Left lung (tissue), 10 donors: ENCODE measurements around the gene SAMD14. TPM values are rescaled to one million over a fixed set of nuclear protein-coding genes. Genes with fewer than 3 reads are reported as not detected.
A peak's percentile ranks its signal among the peaks of the same experiment; 100 is the strongest.

ENCODE experiments used
- ATAC-seq: fragments of 200-7000 bp; cut with Tn5 transposase; one replicate; pipeline ENCODE4 v1.9.1; 2020; ENCODE audit warnings: moderate library complexity
- DNase-seq, 4 donors: peaks; one replicate each; pipeline ENCODE4 v3.0.0-alpha.2; 2013 to 2020
- H3K27ac ChIP-seq, 2 donors: fragments of 200-600 bp; sonication (generic) in 1 of 2; one replicate each; pipeline versions ENCODE4 v1.5.0 to v1.8.0; 2020 to 2021
- H3K27me3 ChIP-seq, 2 donors: fragments of 200-600 bp; sonication (generic) in 1 of 2; one replicate each; pipeline versions ENCODE4 v1.5.0 to v1.8.0; 2020 to 2021
- H3K36me3 ChIP-seq, 2 donors: fragments of 200-600 bp; sonication (generic) in 1 of 2; one replicate each; pipeline versions ENCODE4 v1.5.0 to v1.8.0; 2020 to 2021
- H3K4me1 ChIP-seq, 2 donors: fragments of 200-600 bp; one replicate each; pipeline ENCODE4 v1.8.0; 2021
- H3K4me3 ChIP-seq, 2 donors: fragments of 200-600 bp; sonication (generic) in 1 of 2; one replicate each; pipeline versions ENCODE4 v1.5.0 to v1.8.0; 2020 to 2021; ENCODE audit warnings: mild to moderate bottlenecking in 1 of 2
- H3K9me3 ChIP-seq, 2 donors: fragments of 200-600 bp; sonication (generic) in 1 of 2; one replicate each; pipeline versions ENCODE4 v1.5.0 to v1.8.0; 2020 to 2021
- CTCF ChIP-seq, 2 donors: fragments of 200-600 bp; sonication (generic) in 1 of 2; IDR thresholded peaks; one replicate each; pipeline versions ENCODE4 v1.5.0 to v1.8.0; 2021; ENCODE audit warnings: antibody characterized with exemption in 2 of 2
- intact Hi-C, 2 donors: fragments of 100-400 bp; cut with DNase I; formaldehyde crosslinking; loops; one replicate each; pipeline versions ENCODE4 v1.11.2 to v1.14.2; 2022
- polyA plus RNA-seq, 6 donors: library from polyadenylated mRNA; unstranded; fragments of 120-200 nt; gene quantifications; one replicate each; pipeline ENCODE4 v1.2.1, GENCODE V29; 2013; ENCODE audit not compliant: insufficient read length in 6 of 6
- total RNA-seq, 2 donors: library from RNA; stranded (reverse); fragmentation: NEBNext Ultra II Directional; extraction: Animal tissue kit (Norgen Biotek cat#: 25700); gene quantifications; one replicate each; pipeline ENCODE4 v1.2.1, GENCODE V29; 2021
- donor health status: DM: no; HTN: yes; CAD: no.
- donor health status: DM: no; HTN: no; CAD: no.

SAMD14 gene
- total and polyA plus RNA-seq, 8 donors, result 8.4 to 21.6 (median 15.8) TPM

GRCh38 chr17:50094243-50094752, 35.7 kb downstream of the SAMD14 start:
- H3K27ac ChIP-seq, result peak overlapping the region; percentile 69 to 78
- intact Hi-C loops, result no loop called here
- peak; percentile 84 for ATAC-seq
- peaks cover 5 to 21% of the 10 kb centered on the region in 2 donors for H3K4me1 ChIP-seq
- peak; percentile 89 to 94 (median 91) for DNase-seq
- no peaks in the 10 kb centered on the region for H3K9me3 ChIP-seq
- peak overlapping the region; percentile 78 to 91 for H3K4me3 ChIP-seq
- no peaks in the 10 kb centered on the region for H3K27me3 ChIP-seq
- peaks cover 0 to 29% of the 10 kb centered on the region in 2 donors for H3K36me3 ChIP-seq
- peak; percentile 89 to 96 for TF ChIP-seq CTCF (IDR thresholded peaks at IDR 0.05)

GRCh38 chr17:50093807-50094206, 36.2 kb downstream of the SAMD14 start:
- peak overlapping the region in 1 of 2 donors; percentile 78 for H3K27ac ChIP-seq
- TF ChIP-seq CTCF (IDR thresholded peaks at IDR 0.05), result no peak
- H3K4me1 ChIP-seq, result peaks cover 5 to 21% of the 10 kb centered on the region in 2 donors
- peaks cover 0 to 31% of the 10 kb centered on the region in 2 donors for H3K36me3 ChIP-seq
- H3K9me3 ChIP-seq, result no peaks in the 10 kb centered on the region
- no peak for DNase-seq
- intact Hi-C loops, result no loop called here
- no peak overlapping the region for H3K4me3 ChIP-seq
- H3K27me3 ChIP-seq, result no peaks in the 10 kb centered on the region
- ATAC-seq, result no peak

- intact Hi-C loops, result no loop called here
- Histone ChIP-seq H3K27ac (no peak overlapping the region), H3K4me1 (peaks cover 5 to 21% of the 10 kb centered on the region in 2 donors), H3K27me3 (no peaks in the 10 kb centered on the region), H3K4me3 (no peak overlapping the region), H3K9me3 (no peaks in the 10 kb centered on the region), H3K36me3 (peaks cover 0 to 36% of the 10 kb centered on the region in 2 donors)
- DNase-seq, result no peak
- TF ChIP-seq CTCF (IDR thresholded peaks at IDR 0.05), result no peak
- no peak for ATAC-seq
Observed at GRCh38 chr17:50093246-50093645, 36.7 kb downstream of the SAMD14 start.

GRCh38 chr17:50091918-50092285, 38.1 kb downstream of the SAMD14 start:
- ATAC-seq (no peak), DNase-seq (no peak)
- TF ChIP-seq CTCF (IDR thresholded peaks at IDR 0.05), result no peak
- Histone ChIP-seq H3K9me3 (no peaks in the 10 kb centered on the region), H3K4me3 (no peak overlapping the region), H3K4me1 (peaks cover 5 to 21% of the 10 kb centered on the region in 2 donors), H3K27ac (no peak overlapping the region), H3K27me3 (no peaks in the 10 kb centered on the region), H3K36me3 (peaks cover 0 to 40% of the 10 kb centered on the region in 2 donors)
- intact Hi-C loops, result no loop called here

- peaks cover 4 to 20% of the 10 kb centered on the region in 2 donors for H3K4me1 ChIP-seq
- DNase-seq, result no peak
- intact Hi-C loops, result no loop called here
- no peak overlapping the region for H3K4me3 ChIP-seq
- no peak overlapping the region for H3K27ac ChIP-seq
- no peak for ATAC-seq
- H3K9me3 ChIP-seq, result no peaks in the 10 kb centered on the region
- peaks cover 0 to 44% of the 10 kb centered on the region in 2 donors for H3K36me3 ChIP-seq
- no peak for TF ChIP-seq CTCF (IDR thresholded peaks at IDR 0.05)
- no peaks in the 10 kb centered on the region for H3K27me3 ChIP-seq
Observed at GRCh38 chr17:50090971-50091917, 38.7 kb downstream of the SAMD14 start.
